Liver (tissue), 9 donors: ENCODE results near the gene RXYLT1. TPM values are rescaled to one million over a fixed set of nuclear protein-coding genes. Genes with fewer than 3 reads are reported as not detected.

Source experiments
- DNase-seq: peaks from one replicate; pipeline ENCODE4 v3.0.0-alpha.2; 2017; ENCODE audit warnings: low spot score
- H3K27ac ChIP-seq, 2 donors: one replicate each; pipeline ENCODE4 v1.7.0; 2013; ENCODE audit warnings: inconsistent platforms in 2 of 2, low read length in 2 of 2, control low read depth in 1 of 2, low read depth in 1 of 2, mild to moderate bottlenecking in 1 of 2
- H3K27me3 ChIP-seq, 4 donors: one replicate each; pipeline versions ENCODE4 v1.6.1 to v1.7.0; 2013; ENCODE audit warnings: low read length in 3 of 4, inconsistent platforms in 1 of 4, mild to moderate bottlenecking in 1 of 4, moderate library complexity in 1 of 4; ENCODE audit not compliant: control insufficient read depth in 4 of 4, insufficient read depth in 4 of 4
- H3K36me3 ChIP-seq, 4 donors: one replicate each; pipeline versions ENCODE4 v1.6.1 to v1.7.0; 2013; ENCODE audit warnings: low read length in 3 of 4, mild to moderate bottlenecking in 3 of 4, low read depth in 1 of 4, moderate library complexity in 1 of 4; ENCODE audit not compliant: control insufficient read depth in 4 of 4, insufficient read depth in 3 of 4
- H3K4me1 ChIP-seq, 4 donors: one replicate each; pipeline versions ENCODE4 v1.6.1 to v1.7.0; 2013; ENCODE audit warnings: low read length in 3 of 4, mild to moderate bottlenecking in 3 of 4, moderate library complexity in 1 of 4; ENCODE audit not compliant: control insufficient read depth in 4 of 4, insufficient read depth in 4 of 4
- H3K4me3 ChIP-seq, 3 donors: one replicate each; pipeline versions ENCODE4 v1.6.1 to v1.7.0; 2013; ENCODE audit warnings: low read length in 3 of 3, control low read depth in 1 of 3, low read depth in 1 of 3, mild to moderate bottlenecking in 1 of 3
- H3K9ac ChIP-seq, 2 donors: one replicate each; pipeline ENCODE4 v1.7.0; 2013; ENCODE audit warnings: low read length in 2 of 2, mild to moderate bottlenecking in 2 of 2, moderate library complexity in 2 of 2, control low read depth in 1 of 2, low read depth in 1 of 2
- H3K9me3 ChIP-seq, 4 donors: one replicate each; pipeline versions ENCODE4 v1.6.1 to v1.7.0; 2013; ENCODE audit warnings: low read length in 3 of 4; ENCODE audit not compliant: control insufficient read depth in 4 of 4
- ATF3 ChIP-seq: IDR thresholded peaks from 2 replicates; pipeline ENCODE4 v1.6.1; 2016; ENCODE audit warnings: antibody characterized with exemption
- CTCF ChIP-seq: fragments of 150-350 bp; IDR thresholded peaks from 2 replicates; pipeline ENCODE4 v1.5.1; 2017; ENCODE audit warnings: improper control_type of control experiment, low read depth, low read length; ENCODE audit not compliant: missing input control
- EGR1 ChIP-seq, 2 donors: IDR thresholded peaks; 2 replicates each; pipeline ENCODE4 v1.6.1; 2016 to 2018; ENCODE audit warnings: antibody characterized with exemption in 2 of 2, low read depth in 2 of 2
- FOXA1 ChIP-seq: IDR thresholded peaks from 2 replicates; pipeline ENCODE4 v1.6.1; 2016; ENCODE audit warnings: antibody characterized with exemption
- FOXA2 ChIP-seq: IDR thresholded peaks from 2 replicates; pipeline ENCODE4 v1.6.1; 2016; ENCODE audit warnings: antibody characterized with exemption
- GABPA ChIP-seq, 2 donors: IDR thresholded peaks in 1 of 2; conservative IDR thresholded peaks in 1 of 2; 2 replicates each; pipeline ENCODE4 v1.6.1; 2016; ENCODE audit warnings: antibody characterized with exemption in 2 of 2, mild to moderate bottlenecking in 1 of 2, moderate library complexity in 1 of 2
- HNF4A ChIP-seq, 2 donors: conservative IDR thresholded peaks; 2 replicates each; pipeline ENCODE4 v1.6.1; 2016; ENCODE audit warnings: antibody characterized with exemption in 2 of 2, mild to moderate bottlenecking in 2 of 2
- HNF4G ChIP-seq: IDR thresholded peaks from 2 replicates; pipeline ENCODE4 v1.6.1; 2016; ENCODE audit warnings: antibody characterized with exemption
- MAX ChIP-seq: IDR thresholded peaks from 2 replicates; pipeline ENCODE4 v1.6.1; 2016; ENCODE audit warnings: antibody characterized with exemption
- NR2F2 ChIP-seq: IDR thresholded peaks from 2 replicates; pipeline ENCODE4 v1.6.1; 2016; ENCODE audit warnings: antibody characterized with exemption
- RAD21 ChIP-seq, 2 donors: IDR thresholded peaks; 2 replicates each; pipeline ENCODE4 v1.6.1; 2016; ENCODE audit warnings: antibody characterized with exemption in 2 of 2, mild to moderate bottlenecking in 2 of 2
- REST ChIP-seq: IDR thresholded peaks from 2 replicates; pipeline ENCODE4 v1.6.1; 2016; ENCODE audit warnings: antibody characterized with exemption, mild to moderate bottlenecking
- RXRA ChIP-seq, 2 donors: IDR thresholded peaks; 2 replicates each; pipeline ENCODE4 v1.6.1; 2017 to 2018; ENCODE audit warnings: antibody characterized with exemption in 2 of 2, mild to moderate bottlenecking in 1 of 2
- SP1 ChIP-seq: IDR thresholded peaks from 2 replicates; pipeline ENCODE4 v1.6.1; 2018; ENCODE audit warnings: antibody characterized with exemption, mild to moderate bottlenecking
- TAF1 ChIP-seq: conservative IDR thresholded peaks from 2 replicates; pipeline ENCODE4 v1.6.1; 2016; ENCODE audit warnings: antibody characterized with exemption, mild to moderate bottlenecking
- YY1 ChIP-seq: IDR thresholded peaks from 2 replicates; pipeline ENCODE4 v1.6.1; 2016; ENCODE audit warnings: antibody characterized with exemption, mild to moderate bottlenecking
- ZBTB33 ChIP-seq: IDR thresholded peaks from 2 replicates; pipeline ENCODE4 v1.6.1; 2016; ENCODE audit warnings: antibody characterized with exemption
- WGBS: extraction: QIAGEN DNeasy Blood & Tissue Kit; methylation state at CpG from one replicate; pipeline ENCODE4 v1.1.7; 2013; 5-methylcytosine and 5-hydroxymethylcytosine counted together
- polyA plus RNA-seq, 2 donors: library from polyadenylated mRNA; stranded (reverse) in 1 of 2; unstranded in 1 of 2; fragments of 200-250 nt in 1 of 2; fragments of >200 nt in 1 of 2; fragmentation: Nextera tagmentation in 1 of 2; extraction: Ambion mirVana in 1 of 2; gene quantifications; one replicate each; pipeline versions ENCODE4 v1.2.1 to v1.2.3, GENCODE V29; 2013 to 2015
- total RNA-seq, 2 donors: library from RNA; depleted of rRNA; stranded (reverse); fragments of >200 nt; gene quantifications; one replicate each; pipeline ENCODE4 v1.2.3, GENCODE V29; 2014
- donor health status: healthy.
- donor health status: healthy.
- donor health status: healthy.
- donor health status: healthy.
- donor health status: healthy.

Gene RXYLT1
- total and polyA plus RNA-seq, 4 donors: 6.0 to 12.2 (median 10.4) TPM

- no peak for DNase-seq
- H3K36me3 ChIP-seq: peaks cover 0 to 4% (median 0%) of the 10 kb centered on the region in 4 donors
- no peaks in the 10 kb centered on the region for H3K27me3 ChIP-seq
- peak overlapping the region in 1 of 2 donors; percentile 22 for H3K27ac ChIP-seq
- H3K4me3 ChIP-seq: no peak overlapping the region
- WGBS: 47% methylated on average over 6 of the region's 6 CpGs
- TF ChIP-seq MAX: no peak
- no peak for TF ChIP-seq HNF4A (conservative IDR thresholded peaks at IDR 0.05)
- no peak for TF ChIP-seq GABPA (IDR thresholded peaks at IDR 0.05 in 1 of 2, conservative IDR thresholded peaks at IDR 0.05 in 1 of 2)
- TF ChIP-seq HNF4G: no peak
- no peak for TF ChIP-seq CTCF
- TF ChIP-seq ATF3: no peak
- TF ChIP-seq RXRA (IDR thresholded peaks at IDR 0.05): no peak
- no peak for TF ChIP-seq RAD21 (IDR thresholded peaks at IDR 0.05)
- TF ChIP-seq REST: no peak
- TF ChIP-seq YY1: no peak
- no peak for TF ChIP-seq SP1
- TF ChIP-seq ZBTB33: no peak
- TF ChIP-seq NR2F2: no peak
- TF ChIP-seq FOXA1: no peak
- TF ChIP-seq EGR1 (IDR thresholded peaks at IDR 0.05; ENCODE audit: low read depth in 2 of 2): no peak
- TF ChIP-seq TAF1: no peak
- TF ChIP-seq FOXA2: no peak
- no peaks in the 10 kb centered on the region for H3K9me3 ChIP-seq
- H3K4me1 ChIP-seq: peaks cover 0 to 6% (median 2%) of the 10 kb centered on the region in 4 donors
- peak overlapping the region; percentile 3 to 5 for H3K9ac ChIP-seq
These were observed 16.2 kb downstream of the RXYLT1 start for GRCh38 chr12:63795944-63796343.
